ENCODE measurements around the gene MERTK.

DNA sequence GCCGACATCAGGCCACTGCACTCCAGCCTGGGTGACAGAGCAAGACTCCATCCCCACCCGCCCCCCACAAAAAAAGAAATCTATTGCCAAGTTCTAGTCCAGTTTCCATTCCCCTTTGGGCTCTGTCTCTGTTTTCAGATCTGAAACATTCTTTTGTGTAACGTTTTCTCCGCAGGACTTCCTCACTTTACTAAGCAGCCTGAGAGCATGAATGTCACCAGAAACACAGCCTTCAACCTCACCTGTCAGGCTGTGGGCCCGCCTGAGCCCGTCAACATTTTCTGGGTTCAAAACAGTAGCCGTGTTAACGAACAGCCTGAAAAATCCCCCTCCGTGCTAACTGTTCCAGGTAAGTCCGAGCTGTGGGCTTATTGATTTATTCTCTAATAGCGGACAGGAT lies 48.8 kb downstream of the MERTK start:
- TF ChIP-seq, protein P1, sequence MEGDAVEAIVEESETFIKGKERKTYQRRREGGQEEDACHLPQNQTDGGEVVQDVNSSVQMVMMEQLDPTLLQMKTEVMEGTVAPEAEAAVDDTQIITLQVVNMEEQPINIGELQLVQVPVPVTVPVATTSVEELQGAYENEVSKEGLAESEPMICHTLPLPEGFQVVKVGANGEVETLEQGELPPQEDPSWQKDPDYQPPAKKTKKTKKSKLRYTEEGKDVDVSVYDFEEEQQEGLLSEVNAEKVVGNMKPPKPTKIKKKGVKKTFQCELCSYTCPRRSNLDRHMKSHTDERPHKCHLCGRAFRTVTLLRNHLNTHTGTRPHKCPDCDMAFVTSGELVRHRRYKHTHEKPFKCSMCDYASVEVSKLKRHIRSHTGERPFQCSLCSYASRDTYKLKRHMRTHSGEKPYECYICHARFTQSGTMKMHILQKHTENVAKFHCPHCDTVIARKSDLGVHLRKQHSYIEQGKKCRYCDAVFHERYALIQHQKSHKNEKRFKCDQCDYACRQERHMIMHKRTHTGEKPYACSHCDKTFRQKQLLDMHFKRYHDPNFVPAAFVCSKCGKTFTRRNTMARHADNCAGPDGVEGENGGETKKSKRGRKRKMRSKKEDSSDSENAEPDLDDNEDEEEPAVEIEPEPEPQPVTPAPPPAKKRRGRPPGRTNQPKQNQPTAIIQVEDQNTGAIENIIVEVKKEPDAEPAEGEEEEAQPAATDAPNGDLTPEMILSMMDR (IDR thresholded peaks at IDR 0.05) = no peak
- no peak for TF ChIP-seq POLR2AphosphoS5 (IDR thresholded peaks at IDR 0.05)
- no peak for TF ChIP-seq POLR2A (IDR thresholded peaks at IDR 0.05)

All from suprapubic skin (tissue), 4 donors.